ENCODE measurements around the gene NLRC5. TPM values are rescaled to one million over a fixed set of nuclear protein-coding genes. Genes with fewer than 3 reads are reported as not detected.

Gene NLRC5
- total RNA-seq, 1 donor: 44.0 TPM

- H3K4me3 ChIP-seq (ENCODE audit: low read depth, low read length): no peak overlapping the region
- no peak for DNase-seq (ENCODE audit: low read depth)
- TF ChIP-seq CTCF (IDR thresholded peaks at IDR 0.05; ENCODE audit: insufficient read depth, low read depth, low read length): no peak
Measured at GRCh38 chr16:56975714-56976113, 13.6 kb upstream of the NLRC5 start.

GRCh38 chr16:56977216-56977615, 12.1 kb upstream of the NLRC5 start:
- TF ChIP-seq CTCF (IDR thresholded peaks at IDR 0.05; ENCODE audit: insufficient read depth, low read depth, low read length): no peak
- no peak for DNase-seq (ENCODE audit: low read depth)

GRCh38 chr16:56977823-56978430, 11.4 kb upstream of the NLRC5 start:
- H3K4me3 ChIP-seq (ENCODE audit: low read depth, low read length): no peak overlapping the region
- DNase-seq (ENCODE audit: low read depth): no peak
- TF ChIP-seq CTCF (IDR thresholded peaks at IDR 0.05; ENCODE audit: insufficient read depth, low read depth, low read length): no peak

More at GRCh38 chr16:56977216-56977615, 12.1 kb upstream of the NLRC5 start:
- no peak overlapping the region for H3K4me3 ChIP-seq (ENCODE audit: low read depth, low read length)

- no peak overlapping the region for H3K4me3 ChIP-seq (ENCODE audit: low read depth, low read length)
- TF ChIP-seq CTCF (IDR thresholded peaks at IDR 0.05; ENCODE audit: insufficient read depth, low read depth, low read length): no peak
- DNase-seq (ENCODE audit: low read depth): no peak
Measured at GRCh38 chr16:56980201-56980535, 9.2 kb upstream of the NLRC5 start.

- no peak for DNase-seq (ENCODE audit: low read depth)
- TF ChIP-seq CTCF (IDR thresholded peaks at IDR 0.05; ENCODE audit: insufficient read depth, low read depth, low read length): no peak
- H3K4me3 ChIP-seq (ENCODE audit: low read depth, low read length): no peak overlapping the region
Measured at GRCh38 chr16:56980792-56981724, 8.3 kb upstream of the NLRC5 start.

GRCh38 chr16:56981729-56982271, 7.6 kb upstream of the NLRC5 start:
- H3K4me3 ChIP-seq (ENCODE audit: low read depth, low read length): no peak overlapping the region
- no peak for DNase-seq (ENCODE audit: low read depth)
- TF ChIP-seq CTCF (IDR thresholded peaks at IDR 0.05; ENCODE audit: insufficient read depth, low read depth, low read length): no peak
